ENCODE data around the gene NOS3. TPM values are rescaled to one million over a fixed set of nuclear protein-coding genes. Genes with fewer than 3 reads are reported as not detected.

Gene NOS3
- polyA plus RNA-seq, 3 donors = 0.26 to 0.72 (median 0.39) TPM

GRCh38 chr7:150947761-150948651 lies 42.8 kb upstream of the NOS3 start:
- peaks cover 0 to 1% (median 0%) of the 10 kb centered on the region in 7 donors for H3K9me3 Mint-ChIP-seq
- TF ChIP-seq, protein P1, sequence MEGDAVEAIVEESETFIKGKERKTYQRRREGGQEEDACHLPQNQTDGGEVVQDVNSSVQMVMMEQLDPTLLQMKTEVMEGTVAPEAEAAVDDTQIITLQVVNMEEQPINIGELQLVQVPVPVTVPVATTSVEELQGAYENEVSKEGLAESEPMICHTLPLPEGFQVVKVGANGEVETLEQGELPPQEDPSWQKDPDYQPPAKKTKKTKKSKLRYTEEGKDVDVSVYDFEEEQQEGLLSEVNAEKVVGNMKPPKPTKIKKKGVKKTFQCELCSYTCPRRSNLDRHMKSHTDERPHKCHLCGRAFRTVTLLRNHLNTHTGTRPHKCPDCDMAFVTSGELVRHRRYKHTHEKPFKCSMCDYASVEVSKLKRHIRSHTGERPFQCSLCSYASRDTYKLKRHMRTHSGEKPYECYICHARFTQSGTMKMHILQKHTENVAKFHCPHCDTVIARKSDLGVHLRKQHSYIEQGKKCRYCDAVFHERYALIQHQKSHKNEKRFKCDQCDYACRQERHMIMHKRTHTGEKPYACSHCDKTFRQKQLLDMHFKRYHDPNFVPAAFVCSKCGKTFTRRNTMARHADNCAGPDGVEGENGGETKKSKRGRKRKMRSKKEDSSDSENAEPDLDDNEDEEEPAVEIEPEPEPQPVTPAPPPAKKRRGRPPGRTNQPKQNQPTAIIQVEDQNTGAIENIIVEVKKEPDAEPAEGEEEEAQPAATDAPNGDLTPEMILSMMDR (IDR thresholded peaks at IDR 0.05) = no peak

GRCh38 chr7:150948791-150949251 lies 42.0 kb upstream of the NOS3 start:
- H3K4me3 ChIP-seq (replicated peaks in 1 of 3; ENCODE audit: low read depth in 2 of 3, low read length in 3 of 3) = no peak overlapping the region
- H3K27ac Mint-ChIP-seq = no peak overlapping the region
- H3K36me3 Mint-ChIP-seq = no peaks in the 10 kb centered on the region
- no peaks in the 10 kb centered on the region for H3K4me1 Mint-ChIP-seq
- no peaks in the 10 kb centered on the region for H4K20me1 ChIP-seq (ENCODE audit: insufficient read depth, low read length)
- no peaks in the 10 kb centered on the region for H3K36me3 ChIP-seq (replicated peaks in 1 of 2; ENCODE audit: control insufficient read depth in 1 of 2, insufficient read depth in 2 of 2, low read length in 2 of 2)
- H3K27me3 Mint-ChIP-seq (ENCODE audit: low read depth in 3 of 3) = peaks cover 13 to 54% (median 17%) of the 10 kb centered on the region in 3 donors
- peaks cover 0 to 17% of the 10 kb centered on the region in 2 donors for H3K27me3 ChIP-seq (ENCODE audit: control insufficient read depth in 2 of 2, insufficient read depth in 2 of 2, low read length in 2 of 2)
- H3K4me3 Mint-ChIP-seq = no peak overlapping the region
- H3K4me1 ChIP-seq (ENCODE audit: control insufficient read depth in 1 of 2, insufficient read depth in 2 of 2, low read length in 2 of 2) = no peaks in the 10 kb centered on the region
- no peaks in the 10 kb centered on the region for H3K9me3 ChIP-seq (replicated peaks in 1 of 2; ENCODE audit: control insufficient read depth in 1 of 2, insufficient read depth in 1 of 2, low read length in 2 of 2)
- 86% methylated on average over 13 of the region's 15 CpGs for WGBS (ENCODE audit: insufficient coverage)
- DNase-seq = no peak
- TF ChIP-seq, protein P1 (IDR thresholded peaks at IDR 0.05) = no peak
- intact Hi-C loops (cut with micrococcal nuclease) = no loop called here
- no peak overlapping the region for H2AFZ ChIP-seq (ENCODE audit: insufficient read depth, low read depth, low read length, poor library complexity, severe bottlenecking)
- no peak overlapping the region for H3K4me2 ChIP-seq (replicated peaks; ENCODE audit: extremely low read depth, low read length, poor library complexity, severe bottlenecking)
- peaks cover 0 to 1% (median 0%) of the 10 kb centered on the region in 7 donors for H3K9me3 Mint-ChIP-seq
- H3K9ac ChIP-seq (ENCODE audit: insufficient read depth, low read length, poor library complexity, severe bottlenecking) = no peak overlapping the region
- H3K79me2 ChIP-seq (ENCODE audit: insufficient read depth, low read length) = no peaks in the 10 kb centered on the region
- no peak overlapping the region for H3K27ac ChIP-seq (ENCODE audit: low read depth in 1 of 2, low read length in 2 of 2)

More at GRCh38 chr7:150947761-150948651, 42.8 kb upstream of the NOS3 start:
- Mint-ChIP-seq H3K4me3 (peak overlapping the region in 1 of 2 donors; percentile 59), H3K27ac (no peak overlapping the region), H3K4me1 (no peaks in the 10 kb centered on the region), H3K27me3 (ENCODE audit: low read depth in 3 of 3) (peaks cover 13 to 51% (median 16%) of the 10 kb centered on the region in 3 donors), H3K36me3 (no peaks in the 10 kb centered on the region)
- H3K4me2 ChIP-seq (replicated peaks; ENCODE audit: extremely low read depth, low read length, poor library complexity, severe bottlenecking) = no peak overlapping the region
- no peak overlapping the region for H3K4me3 ChIP-seq (replicated peaks in 1 of 3; ENCODE audit: low read depth in 2 of 3, low read length in 3 of 3)
- H3K9me3 ChIP-seq (replicated peaks in 1 of 2; ENCODE audit: control insufficient read depth in 1 of 2, insufficient read depth in 1 of 2, low read length in 2 of 2) = no peaks in the 10 kb centered on the region
- DNase-seq = no peak
- no peaks in the 10 kb centered on the region for H3K4me1 ChIP-seq (ENCODE audit: control insufficient read depth in 1 of 2, insufficient read depth in 2 of 2, low read length in 2 of 2)
- H3K27me3 ChIP-seq (ENCODE audit: control insufficient read depth in 2 of 2, insufficient read depth in 2 of 2, low read length in 2 of 2) = peaks cover 0 to 17% of the 10 kb centered on the region in 2 donors
- no peaks in the 10 kb centered on the region for H3K36me3 ChIP-seq (replicated peaks in 1 of 2; ENCODE audit: control insufficient read depth in 1 of 2, insufficient read depth in 2 of 2, low read length in 2 of 2)
- no peak overlapping the region for H3K9ac ChIP-seq (ENCODE audit: insufficient read depth, low read length, poor library complexity, severe bottlenecking)
- WGBS (ENCODE audit: insufficient coverage) = 69% methylated on average over 20 of the region's 34 CpGs
- H2AFZ ChIP-seq (ENCODE audit: insufficient read depth, low read depth, low read length, poor library complexity, severe bottlenecking) = no peak overlapping the region
- intact Hi-C loops (cut with micrococcal nuclease) = no loop called here
- no peak overlapping the region for H3K27ac ChIP-seq (ENCODE audit: low read depth in 1 of 2, low read length in 2 of 2)
- no peaks in the 10 kb centered on the region for H3K79me2 ChIP-seq (ENCODE audit: insufficient read depth, low read length)
- no peaks in the 10 kb centered on the region for H4K20me1 ChIP-seq (ENCODE audit: insufficient read depth, low read length)

All from CD14-positive monocyte (primary cell).